Gastrocnemius medialis (tissue), 4 donors: Measurements from ENCODE around the gene EPB42.

Experiments used
- CTCF ChIP-seq, 5 experiments: fragments of 450-650 bp in 3 of 5; fragments of 200-600 bp in 2 of 5; sonication (generic) in 2 of 5; IDR thresholded peaks in 4 of 5; conservative IDR thresholded peaks in 1 of 5; 1 replicate in 4 of 5; 2 replicates in 1 of 5; pipeline ENCODE4 v1.5.1; 2016 to 2019; ENCODE audit warnings: antibody characterized with exemption in 5 of 5, mild to moderate bottlenecking in 3 of 5, moderate library complexity in 3 of 5
- POLR2A ChIP-seq, 2 donors: fragments of 450-650 bp; IDR thresholded peaks; one replicate each; pipeline ENCODE4 v1.6.1; 2017; ENCODE audit warnings: antibody characterized with exemption in 2 of 2, mild to moderate bottlenecking in 2 of 2, moderate library complexity in 2 of 2

DNA sequence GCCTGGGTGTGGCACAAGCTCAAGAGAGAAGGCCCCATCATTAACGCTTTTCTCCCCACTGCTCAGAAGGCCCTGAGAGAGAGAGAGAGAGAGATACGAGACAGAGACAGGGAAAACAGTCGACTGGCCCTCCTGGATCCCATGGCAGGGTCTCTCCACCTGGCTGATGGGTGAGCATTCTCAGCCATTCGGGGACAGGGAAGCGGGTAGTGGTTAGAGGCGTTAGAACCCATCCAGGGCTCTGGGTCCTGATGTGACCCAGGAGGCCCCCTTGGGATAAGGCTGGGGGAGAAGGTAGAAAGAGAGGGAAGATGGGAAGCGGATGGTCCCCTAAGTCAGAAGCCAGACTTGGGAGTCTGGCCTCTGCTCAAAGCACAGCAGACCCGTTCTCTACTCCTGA, 38.0 kb upstream of the EPB42 start:
- TF ChIP-seq CTCF (IDR thresholded peaks at IDR 0.05 in 4 of 5, conservative IDR thresholded peaks at IDR 0.05 in 1 of 5) (no peak), POLR2A (IDR thresholded peaks at IDR 0.05) (no peak)
